Activated CD8-positive, alpha-beta memory T cell treated with anti-CD3 and anti-CD28 coated beads for 36 hours (primary cell): ENCODE results near the gene DLD. TPM values are rescaled to one million over a fixed set of nuclear protein-coding genes. Genes with fewer than 3 reads are reported as not detected.
"Not testable (repeated sequence)": the region's sequence is repeated elsewhere in the genome, so short reads cannot be mapped to it uniquely, and the experiment has no call there.

Experiments
- CTCF ChIA-PET: fragments of 350-600 bp; sonication (Branson Sonifier 250); formaldehyde crosslinking; loops from one replicate; lab custom pipeline; 2021; ENCODE audit warnings: antibody characterized with exemption; lab: Charles Lee
- POLR2A ChIA-PET: fragments of 350-600 bp; sonication (Branson Sonifier 250); formaldehyde crosslinking; loops from one replicate; lab custom pipeline; 2021; ENCODE audit warnings: antibody characterized with exemption; lab: Charles Lee
- total RNA-seq, 2 experiments: library from RNA; stranded (reverse); gene quantifications; one replicate each; pipeline ENCODE4 v1.2.3, GENCODE V29; 2021

DLD gene, protein sequence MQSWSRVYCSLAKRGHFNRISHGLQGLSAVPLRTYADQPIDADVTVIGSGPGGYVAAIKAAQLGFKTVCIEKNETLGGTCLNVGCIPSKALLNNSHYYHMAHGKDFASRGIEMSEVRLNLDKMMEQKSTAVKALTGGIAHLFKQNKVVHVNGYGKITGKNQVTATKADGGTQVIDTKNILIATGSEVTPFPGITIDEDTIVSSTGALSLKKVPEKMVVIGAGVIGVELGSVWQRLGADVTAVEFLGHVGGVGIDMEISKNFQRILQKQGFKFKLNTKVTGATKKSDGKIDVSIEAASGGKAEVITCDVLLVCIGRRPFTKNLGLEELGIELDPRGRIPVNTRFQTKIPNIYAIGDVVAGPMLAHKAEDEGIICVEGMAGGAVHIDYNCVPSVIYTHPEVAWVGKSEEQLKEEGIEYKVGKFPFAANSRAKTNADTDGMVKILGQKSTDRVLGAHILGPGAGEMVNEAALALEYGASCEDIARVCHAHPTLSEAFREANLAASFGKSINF
- 100 to 1,000 TPM; 112 to 114 TPM for total RNA-seq

DNA sequence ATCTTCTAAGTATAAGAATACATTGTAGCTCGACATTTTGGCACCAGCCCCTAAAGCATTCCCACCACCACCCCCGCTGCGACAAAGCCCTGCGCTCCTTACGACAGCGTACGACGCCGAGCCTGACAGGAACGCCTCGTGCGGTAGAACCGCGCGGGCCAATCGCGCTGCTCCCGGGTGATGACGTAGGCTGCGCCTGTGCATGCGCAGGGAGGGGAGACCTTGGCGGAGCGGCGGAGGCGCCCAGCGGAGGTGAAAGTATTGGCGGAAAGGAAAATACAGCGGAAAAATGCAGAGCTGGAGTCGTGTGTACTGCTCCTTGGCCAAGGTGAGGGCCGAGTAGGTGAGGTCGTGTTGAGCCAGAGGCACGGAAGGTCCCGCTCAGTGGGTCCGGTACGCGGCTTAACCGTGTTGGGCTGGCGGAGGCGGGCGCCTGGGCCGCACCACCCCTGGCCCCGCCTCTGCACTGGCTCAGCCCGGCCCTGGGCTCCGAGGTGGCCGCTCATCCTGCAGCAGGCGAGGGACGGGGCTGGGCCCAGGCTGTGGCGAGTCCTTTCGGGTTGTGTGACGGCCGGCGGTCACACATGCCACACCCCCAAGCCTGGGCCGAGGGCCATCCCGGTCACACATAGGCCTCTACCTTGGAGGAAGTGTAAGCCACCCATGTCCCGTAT, at the start of gene DLD:
Gene DLD, plus strand, starts transcription at position 222 of the 674 bp plus-strand sequence. Its CDS starts 68 bp downstream, at position 290.
- POLR2A ChIA-PET: interaction anchor here (0.6 to 1.2 kb wide), 3 partner anchors 10 to 679 kb away, joined by 3 to 4 read pairs (median 3); partner anchors contain the start of genes CBLL1 and DNAJB9
- CTCF ChIA-PET: interaction anchor here (1.2 to 2.8 kb wide), 3 partner anchors 12 to 148 kb away, joined by 3 to 11 read pairs (median 8); partner anchors contain the start of gene CBLL1

DNA sequence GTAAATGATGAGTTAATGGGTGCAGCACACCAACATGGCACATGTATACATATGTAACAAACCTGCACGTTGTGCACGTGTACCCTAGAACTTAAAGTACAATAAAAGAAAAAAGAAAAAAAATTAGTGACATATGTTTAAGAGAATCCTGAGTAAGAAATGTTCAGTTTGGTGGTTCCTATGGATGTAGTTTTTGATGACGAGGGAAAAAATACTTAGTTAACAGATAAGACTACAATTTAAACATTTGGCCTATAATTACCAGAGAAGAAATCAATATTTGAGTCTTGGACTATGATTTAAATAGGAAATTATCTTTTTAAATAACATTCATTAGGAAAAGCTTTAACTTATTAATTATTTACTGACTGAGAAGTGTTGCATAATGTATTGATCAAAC, 48.8 kb upstream of the DLD start:
- POLR2A ChIA-PET: no interaction called here

GRCh38 chr7:107843184-107843583, 47.8 kb upstream of the DLD start:
- CTCF ChIA-PET: no interaction called here
- POLR2A ChIA-PET: no interaction called here

More for the DNA sequence above, 48.8 kb upstream of the DLD start:
- CTCF ChIA-PET: no interaction called here

GRCh38 chr7:107846324-107846723, 44.7 kb upstream of the DLD start:
- ChIA-PET CTCF (no interaction called here), POLR2A (no interaction called here)

DNA sequence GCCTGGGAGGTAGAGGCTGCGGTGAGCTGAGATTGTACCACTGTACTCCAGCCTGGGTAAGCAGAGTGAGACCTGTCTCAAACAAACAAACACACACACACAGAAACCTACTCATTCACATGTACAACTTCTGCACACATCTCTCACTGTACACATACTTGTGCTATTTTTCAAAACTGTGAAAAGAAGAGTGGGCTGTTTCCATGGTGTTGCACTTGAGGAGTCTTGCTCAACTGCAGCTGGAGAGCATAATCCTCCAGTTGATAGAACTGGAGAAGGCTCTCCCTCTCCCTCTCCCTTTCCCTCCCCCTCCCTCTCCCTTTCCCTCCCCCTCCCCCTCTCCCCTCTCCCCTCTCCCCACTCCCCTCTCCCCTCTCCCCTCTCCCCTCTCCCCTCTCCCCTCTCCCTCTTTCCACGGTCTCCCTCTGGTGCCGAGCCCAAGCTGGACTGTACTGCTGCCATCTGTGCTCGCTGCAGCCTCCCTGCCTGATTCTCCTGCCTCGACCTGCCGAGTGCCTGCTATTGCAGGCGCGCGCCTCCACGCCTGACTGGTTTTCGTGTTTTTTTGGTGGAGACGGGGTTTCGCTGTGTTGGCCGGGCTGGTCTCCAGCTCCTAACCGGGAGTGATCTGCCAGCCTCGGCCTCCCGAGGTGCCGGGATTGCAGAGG, 43.7 kb upstream of the DLD start:
- POLR2A ChIA-PET: no interaction called here
- CTCF ChIA-PET: no interaction called here

GRCh38 chr7:107847836-107848175, 43.2 kb upstream of the DLD start:
- POLR2A ChIA-PET, CTCF ChIA-PET: not testable (repeated sequence)

GRCh38 chr7:107848211-107848610, 42.8 kb upstream of the DLD start:
- POLR2A ChIA-PET: not testable (repeated sequence)

DNA sequence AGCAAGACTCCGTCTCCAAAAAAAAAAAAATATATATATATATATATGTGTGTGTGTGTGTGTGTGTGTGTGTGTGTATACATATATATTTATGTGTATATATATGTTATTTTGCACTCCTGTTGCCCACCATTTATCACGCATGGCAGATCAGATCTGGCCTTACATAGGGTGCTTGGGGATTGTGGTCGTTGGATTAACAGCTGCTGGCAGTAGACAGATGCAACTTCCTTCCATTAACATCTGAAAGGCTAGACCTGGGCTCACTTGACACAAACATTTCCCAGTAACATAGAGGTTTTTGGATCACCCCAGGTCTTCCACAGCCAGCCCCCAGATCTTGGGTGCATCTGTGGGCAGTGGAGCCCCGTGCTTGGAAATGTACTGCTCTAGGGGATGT, 40.8 kb upstream of the DLD start:
- ChIA-PET CTCF (interaction anchor here (1.1 kb wide), 1 partner anchor 25 kb away, joined by 3 read pairs; no protein-coding TSS in a partner anchor), POLR2A (no interaction called here)

More at GRCh38 chr7:107848211-107848610, 42.8 kb upstream of the DLD start:
- CTCF ChIA-PET: not testable (repeated sequence)

GRCh38 chr7:107850643-107851042, 40.3 kb upstream of the DLD start:
- ChIA-PET CTCF (interaction anchor here (1.1 kb wide), 1 partner anchor 24 kb away, joined by 3 read pairs; no protein-coding TSS in a partner anchor), POLR2A (no interaction called here)

GRCh38 chr7:107854454-107854853, 36.5 kb upstream of the DLD start:
- POLR2A ChIA-PET: no interaction called here
- CTCF ChIA-PET: no interaction called here

GRCh38 chr7:107854989-107855388, 36.0 kb upstream of the DLD start:
- POLR2A ChIA-PET: no interaction called here

GRCh38 chr7:107856806-107857540, 34.0 kb upstream of the DLD start:
- CTCF ChIA-PET: no interaction called here
- POLR2A ChIA-PET: no interaction called here

More at GRCh38 chr7:107854989-107855388, 36.0 kb upstream of the DLD start:
- CTCF ChIA-PET: no interaction called here

DNA sequence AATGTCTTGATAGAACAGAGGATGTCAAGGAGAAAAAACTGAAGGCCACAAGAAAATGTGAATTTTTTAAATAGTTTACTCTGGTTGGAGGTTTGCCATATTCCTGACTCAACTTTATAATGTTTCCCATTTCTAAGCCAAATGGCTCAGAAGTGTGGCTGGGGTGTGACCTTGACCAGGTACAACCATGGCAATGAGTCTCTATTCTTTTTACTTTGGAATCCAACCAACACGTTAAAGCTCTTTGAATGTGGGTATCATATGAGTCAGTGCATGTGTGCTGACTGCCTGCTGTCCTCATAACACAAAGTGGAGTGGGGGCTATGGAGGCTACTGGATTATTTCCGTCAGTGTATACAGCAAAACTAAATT, 33.5 kb upstream of the DLD start:
- POLR2A ChIA-PET: no interaction called here
- CTCF ChIA-PET: no interaction called here

GRCh38 chr7:107858280-107858679, 32.7 kb upstream of the DLD start:
- ChIA-PET CTCF (no interaction called here), POLR2A (no interaction called here)

- CTCF ChIA-PET: no interaction called here
- POLR2A ChIA-PET: no interaction called here
Observed at GRCh38 chr7:107860279-107860961, 30.6 kb upstream of the DLD start.

GRCh38 chr7:107860981-107861652, 29.9 kb upstream of the DLD start:
- POLR2A ChIA-PET: no interaction called here
- CTCF ChIA-PET: no interaction called here

DNA sequence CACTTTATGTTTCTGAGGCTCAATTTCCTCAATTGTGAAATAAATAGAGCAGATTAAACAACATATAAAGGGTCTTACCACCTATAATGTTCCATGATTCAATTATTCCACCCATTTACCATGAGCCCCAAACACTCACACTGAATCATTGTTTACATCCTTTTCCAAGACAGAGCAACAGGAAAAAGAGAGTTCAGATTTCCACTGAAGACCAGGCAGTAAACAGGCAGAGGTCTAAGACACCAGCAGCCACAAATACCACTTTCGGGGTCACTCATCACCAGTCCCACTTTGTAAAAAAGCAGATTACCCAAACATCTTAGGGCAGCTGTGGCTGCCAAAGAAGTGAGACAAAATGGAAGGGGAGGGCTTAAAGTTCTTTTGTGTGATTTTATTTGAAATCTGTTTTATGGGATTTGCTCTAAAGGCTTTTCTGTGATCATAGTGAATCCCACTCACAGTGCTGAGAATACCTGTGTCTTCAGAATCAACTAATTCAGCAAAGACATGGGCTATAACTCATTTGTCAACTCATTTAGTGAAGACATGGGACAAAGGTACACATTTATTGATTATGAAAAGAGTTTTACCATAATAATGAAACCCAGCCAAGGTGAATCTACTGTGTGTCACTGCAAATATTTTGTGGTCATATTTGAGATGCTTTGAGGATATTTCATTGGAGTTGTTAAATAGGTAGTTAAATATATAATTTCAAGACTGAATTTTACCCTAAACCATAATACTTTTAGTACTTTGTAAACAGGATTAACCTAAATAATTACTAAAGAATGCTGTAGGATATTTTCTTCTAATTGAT, 24.8 kb upstream of the DLD start:
- POLR2A ChIA-PET: no interaction called here
- CTCF ChIA-PET: interaction anchor here (1.2 kb wide), 1 partner anchor 123 kb away, joined by 3 read pairs; no protein-coding TSS in a partner anchor
